NCI-H510A treated with DMSO at 0.1 percent for 48 hours (cell line): ENCODE data around the gene ZCCHC14.

Experiments
- DNase-seq: peaks from one replicate; lab custom pipeline; 2025; lab: John Stamatoyannopoulos, UW

The ZCCHC14 gene

GRCh38 chr16:87457061-87457611, 35.7 kb downstream of the ZCCHC14 start:
- DNase-seq = no peak

- no peak for DNase-seq
Observed at GRCh38 chr16:87454391-87454790, 38.4 kb downstream of the ZCCHC14 start.

GRCh38 chr16:87453326-87453725, 39.5 kb downstream of the ZCCHC14 start:
- DNase-seq = no peak

- DNase-seq = no peak
Observed at GRCh38 chr16:87451563-87452210, 41.1 kb downstream of the ZCCHC14 start.

- no peak for DNase-seq
Observed at GRCh38 chr16:87448866-87449265, 44.0 kb downstream of the ZCCHC14 start.

- DNase-seq = no peak
Observed at GRCh38 chr16:87447323-87447722, 45.5 kb downstream of the ZCCHC14 start.

GRCh38 chr16:87446479-87446878, 46.3 kb downstream of the ZCCHC14 start:
- no peak for DNase-seq

GRCh38 chr16:87445486-87445885, 47.3 kb downstream of the ZCCHC14 start:
- no peak for DNase-seq

- no peak for DNase-seq
Observed at GRCh38 chr16:87443964-87444363, 48.9 kb downstream of the ZCCHC14 start.

GRCh38 chr16:87443016-87443415, 49.8 kb downstream of the ZCCHC14 start:
- no peak for DNase-seq

- DNase-seq = no peak
Observed at GRCh38 chr16:87442581-87442966, 50.2 kb downstream of the ZCCHC14 start.

- no peak for DNase-seq
Observed at GRCh38 chr16:87441886-87442580, 50.8 kb downstream of the ZCCHC14 start.

- DNase-seq = no peak
Observed at GRCh38 chr16:87439926-87440325, 52.9 kb downstream of the ZCCHC14 start.

- DNase-seq = no peak
Observed at GRCh38 chr16:87438611-87438985, 54.2 kb downstream of the ZCCHC14 start.

GRCh38 chr16:87437911-87438610, 54.8 kb downstream of the ZCCHC14 start:
- no peak for DNase-seq

GRCh38 chr16:87437327-87437726, 55.5 kb downstream of the ZCCHC14 start:
- DNase-seq = no peak

- DNase-seq = no peak
Observed at GRCh38 chr16:87436225-87437172, 56.3 kb downstream of the ZCCHC14 start.

GRCh38 chr16:87435372-87436224, 57.2 kb downstream of the ZCCHC14 start:
- DNase-seq = no peak

GRCh38 chr16:87434146-87434667, 58.6 kb downstream of the ZCCHC14 start:
- DNase-seq = no peak

- no peak for DNase-seq
Observed at GRCh38 chr16:87432330-87432915, 60.4 kb downstream of the ZCCHC14 start.
